OCI-LY7 (cell line): ENCODE measurements around the gene PCBP3. TPM values are rescaled to one million over a fixed set of nuclear protein-coding genes. Genes with fewer than 3 reads are reported as not detected.

Source experiments
- BruUV-seq: library from RNA; stranded (reverse); fragments of 400-500 nt; replicated peaks from 2 replicates; lab custom pipeline; 2021; lab: Mats Ljungman, UMichigan
- CTCF ChIA-PET: fragments of 300-600 bp; sonication (Branson Sonifier 250); formaldehyde crosslinking; loops from one replicate; lab custom pipeline; 2022; ENCODE audit warnings: antibody characterized with exemption; ENCODE audit not compliant: unreplicated experiment; lab: Charles Lee
- POLR2A ChIA-PET: fragments of 300-600 bp; sonication (Branson Sonifier 250); formaldehyde crosslinking; loops from one replicate; lab custom pipeline; 2022; ENCODE audit warnings: antibody characterized with exemption; lab: Charles Lee
- DNase-seq: peaks from one replicate; pipeline ENCODE4 v3.0.0-alpha.2; 2015; ENCODE audit warnings: low spot score
- H2AFZ ChIP-seq: fragments of 200-600 bp; sonication (generic), shearing (Covaris generic); 2 replicates; pipeline ENCODE4 v1.6.1; 2014; ENCODE audit warnings: mild to moderate bottlenecking, antibody characterized with exemption, low read length, moderate library complexity
- H3K27ac ChIP-seq: fragments of 200-600 bp; sonication (generic); 2 replicates; pipeline ENCODE4 v1.5.1; 2014; ENCODE audit warnings: mixed run types, low read depth, mild to moderate bottlenecking, moderate library complexity, low read length, inconsistent platforms; ENCODE audit not compliant: poor library complexity, severe bottlenecking
- H3K36me3 ChIP-seq: fragments of 200-600 bp; sonication (generic); 2 replicates; pipeline ENCODE4 v1.6.1; 2014; ENCODE audit warnings: mild to moderate bottlenecking, antibody characterized with exemption, low read length, moderate library complexity, mixed read lengths; ENCODE audit not compliant: insufficient read depth
- H3K4me1 ChIP-seq: fragments of 200-600 bp; sonication (generic); 2 replicates; pipeline ENCODE4 v1.5.1; 2014; ENCODE audit warnings: mild to moderate bottlenecking, low read length; ENCODE audit not compliant: insufficient read depth, poor library complexity, severe bottlenecking
- H3K4me2 ChIP-seq: fragments of 200-600 bp; sonication (generic); 2 replicates; pipeline ENCODE4 v1.6.1; 2014; ENCODE audit warnings: mild to moderate bottlenecking, low read length
- H3K4me3 ChIP-seq: fragments of 200-600 bp; sonication (generic); 2 replicates; pipeline ENCODE4 v1.5.1; 2014; ENCODE audit warnings: mild to moderate bottlenecking, low read depth, low read length; ENCODE audit not compliant: poor library complexity, severe bottlenecking
- H3K79me2 ChIP-seq: fragments of 200-600 bp; sonication (generic); 2 replicates; pipeline ENCODE4 v1.6.1; 2016; ENCODE audit warnings: low read depth, mild to moderate bottlenecking, low read length, moderate library complexity, mixed read lengths; ENCODE audit not compliant: insufficient read depth
- H3K9me2 ChIP-seq: fragments of 200-600 bp; sonication (generic); 2 replicates; pipeline ENCODE4 v1.6.1; 2016; ENCODE audit warnings: mild to moderate bottlenecking, low read length, mixed read lengths; ENCODE audit not compliant: insufficient read depth
- H3K9me3 ChIP-seq: fragments of 200-600 bp; sonication (generic); 2 replicates; pipeline ENCODE4 v1.6.1; 2014; ENCODE audit warnings: mild to moderate bottlenecking, mixed run types, low read length, mixed read lengths
- H4K20me1 ChIP-seq: fragments of 200-600 bp; sonication (generic); 2 replicates; pipeline ENCODE4 v1.6.1; 2014; ENCODE audit warnings: mild to moderate bottlenecking, antibody characterized with exemption, low read length, moderate library complexity, mixed read lengths; ENCODE audit not compliant: insufficient read depth
- CTCF ChIP-seq: fragments of 200-600 bp; sonication (generic); conservative IDR thresholded peaks from 2 replicates; pipeline ENCODE4 v1.5.1; 2014; ENCODE audit warnings: mild to moderate bottlenecking, antibody characterized with exemption, low read length, moderate library complexity, mixed read lengths
- EZH2phosphoT487 ChIP-seq: fragments of 200-600 bp; sonication (generic); IDR thresholded peaks from 2 replicates; pipeline ENCODE4 v1.6.1; 2018; ENCODE audit warnings: low read depth, borderline replicate concordance, mild to moderate bottlenecking, mixed run types, antibody characterized with exemption, low read length, moderate library complexity, mixed read lengths
- intact Hi-C: fragments of 100-400 bp; cut with micrococcal nuclease; formaldehyde crosslinking; loops from one replicate; pipeline ENCODE4 v1.10.0; 2022; ENCODE audit not compliant: unreplicated experiment
- total RNA-seq, 2 experiments: library from RNA; depleted of rRNA in 1 of 2; stranded (reverse); fragments of >200 nt in 1 of 2; shearing (Covaris generic) in 1 of 2; gene quantifications; 2 replicates each; pipeline ENCODE4 v1.2.3, GENCODE V29; 2014 to 2022

The PCBP3 gene
- total RNA-seq, 2 experiments from 2014 or later, result 0.61 TPM; not detected in 1

DNA sequence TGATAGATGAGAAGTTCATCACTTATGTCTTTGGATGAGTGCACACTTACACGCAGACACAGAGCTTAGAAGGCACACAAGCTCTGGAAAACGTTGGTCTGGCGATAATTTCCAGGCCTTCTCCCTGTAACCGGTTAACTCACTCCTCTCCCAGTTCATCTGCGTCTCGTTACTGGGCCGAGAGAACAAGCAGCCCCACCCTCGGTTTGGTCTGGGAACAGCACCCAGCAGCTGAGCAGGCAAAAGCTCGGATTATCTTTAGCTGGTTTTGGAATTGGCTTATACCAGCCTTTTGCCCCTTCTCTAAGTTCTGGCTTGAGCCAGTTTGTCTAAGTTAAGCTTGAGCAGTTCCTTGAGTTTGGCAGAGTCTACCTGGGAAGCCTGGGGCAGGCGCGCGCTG is 310.7 kb downstream of the PCBP3 start:
- DNase-seq, result no peak
- H3K79me2 ChIP-seq, result no peaks in the 10 kb centered on the region
- no peaks in the 10 kb centered on the region for H4K20me1 ChIP-seq
- CTCF ChIA-PET, result no interaction called here
- H3K9me3 ChIP-seq, result no peaks in the 10 kb centered on the region
- no peak overlapping the region for H2AFZ ChIP-seq
- intact Hi-C loops, result no loop called here
- no peaks in the 10 kb centered on the region for H3K4me1 ChIP-seq
- no peak for TF ChIP-seq EZH2phosphoT487
- H3K4me2 ChIP-seq, result no peak overlapping the region
- POLR2A ChIA-PET, result no interaction called here
- no peak overlapping the region for H3K4me3 ChIP-seq
- H3K27ac ChIP-seq, result no peak overlapping the region
- no TSS peak for BruUV-seq
- H3K36me3 ChIP-seq, result no peaks in the 10 kb centered on the region
- no peaks in the 10 kb centered on the region for H3K9me2 ChIP-seq

DNA sequence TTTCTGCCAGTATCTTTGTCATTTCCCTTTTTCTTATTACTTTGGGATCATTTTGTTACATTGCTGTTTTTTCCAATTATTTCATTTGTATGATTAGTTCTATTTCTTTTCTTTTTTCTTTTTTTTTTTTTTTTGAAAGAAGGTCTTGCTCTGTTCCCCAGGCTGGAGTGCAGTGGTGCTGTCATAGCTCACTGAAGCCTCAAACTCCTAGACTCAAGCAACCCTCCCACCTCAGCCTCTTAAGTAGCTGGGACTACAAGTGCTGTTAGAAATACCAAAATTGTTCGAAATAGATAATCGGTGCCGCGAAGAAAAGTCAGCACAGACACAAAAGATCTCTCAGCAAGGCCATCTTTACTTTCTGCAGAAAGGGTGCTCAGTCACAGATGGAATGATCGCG is 311.4 kb downstream of the PCBP3 start:
- H3K79me2 ChIP-seq, result no peaks in the 10 kb centered on the region
- H2AFZ ChIP-seq, result no peak overlapping the region
- POLR2A ChIA-PET, result no interaction called here
- CTCF ChIA-PET, result no interaction called here
- H3K27ac ChIP-seq, result no peak overlapping the region
- intact Hi-C loops, result no loop called here
- no peaks in the 10 kb centered on the region for H3K9me3 ChIP-seq
- DNase-seq, result no peak
- no peaks in the 10 kb centered on the region for H3K4me1 ChIP-seq
- H3K9me2 ChIP-seq, result no peaks in the 10 kb centered on the region
- TF ChIP-seq EZH2phosphoT487, result no peak
- TF ChIP-seq CTCF, result no peak
- no peaks in the 10 kb centered on the region for H4K20me1 ChIP-seq
- H3K4me3 ChIP-seq, result no peak overlapping the region
- H3K36me3 ChIP-seq, result no peaks in the 10 kb centered on the region
- no peak overlapping the region for H3K4me2 ChIP-seq
- BruUV-seq, result no TSS peak

- Histone ChIP-seq H3K9me2 (no peaks in the 10 kb centered on the region), H3K27ac (no peak overlapping the region), H3K9me3 (no peaks in the 10 kb centered on the region), H4K20me1 (no peaks in the 10 kb centered on the region), H2AFZ (no peak overlapping the region), H3K4me1 (no peaks in the 10 kb centered on the region), H3K36me3 (no peaks in the 10 kb centered on the region), H3K79me2 (no peaks in the 10 kb centered on the region), H3K4me2 (no peak overlapping the region), H3K4me3 (no peak overlapping the region)
- BruUV-seq, result no TSS peak
- POLR2A ChIA-PET, result no interaction called here
- intact Hi-C loops, result no loop called here
- CTCF ChIA-PET, result no interaction called here
- TF ChIP-seq CTCF (no peak), EZH2phosphoT487 (no peak)
- no peak for DNase-seq
Measured at GRCh38 chr21:45957551-45957950, 314.0 kb downstream of the PCBP3 start.
